HEK293 (cell line): ENCODE data around the gene HS3ST5.

ENCODE experiments used
- CTCF ChIA-PET: fragments of 350-600 bp; formaldehyde crosslinking; extraction: SDS; loops from one replicate; lab custom pipeline; 2021; ENCODE audit warnings: antibody characterized with exemption; lab: Yijun Ruan, JAX
- POLR2A ChIA-PET: fragments of 300-600 bp; formaldehyde crosslinking; extraction: SDS; loops from one replicate; lab custom pipeline; 2020; ENCODE audit warnings: antibody characterized with exemption, inconsistent platforms; lab: Yijun Ruan, JAX
- H3K27ac ChIP-seq: fragments of 200-500 bp; sonication (Bioruptor generic); 2 replicates; pipeline ENCODE4 v1.5.1; 2014; ENCODE audit warnings: low read depth, low read length, control low read depth, inconsistent platforms; ENCODE audit errors: extremely low read depth
- H3K36me3 ChIP-seq, 2 experiments: fragments of 200-500 bp in 1 of 2; sonication (Bioruptor generic) in 1 of 2; 1 replicate in 1 of 2; 2 replicates in 1 of 2; pipeline ENCODE4 v1.5.1; 2014 to 2017; ENCODE audit warnings: inconsistent platforms in 2 of 2, low read length in 2 of 2; ENCODE audit not compliant: control insufficient read depth in 2 of 2, insufficient read depth in 1 of 2
- H3K4me1 ChIP-seq: fragments of 200-500 bp; sonication (Bioruptor generic); 2 replicates; pipeline ENCODE4 v1.5.1; 2014; ENCODE audit warnings: mild to moderate bottlenecking, low read length, inconsistent platforms; ENCODE audit not compliant: control insufficient read depth, insufficient read depth
- H3K4me3 ChIP-seq: 2 replicates; pipeline ENCODE4 v1.5.1; 2011; ENCODE audit warnings: low read depth, mild to moderate bottlenecking, control low read depth, low read length, moderate library complexity
- H3K9me3 ChIP-seq: fragments of 200-500 bp; sonication (Bioruptor generic); 2 replicates; pipeline ENCODE4 v1.5.1; 2014; ENCODE audit warnings: low read depth, low read length, inconsistent platforms; ENCODE audit not compliant: control insufficient read depth, insufficient read depth
- TCF7L2 ChIP-seq: IDR thresholded peaks from 2 replicates; pipeline ENCODE4 v1.6.1; 2011; ENCODE audit warnings: low read depth, mild to moderate bottlenecking, inconsistent platforms, low read length, moderate library complexity, borderline replicate concordance
- ZBTB1 ChIP-seq: fragments of 450-650 bp; formaldehyde crosslinking; IDR thresholded peaks from 2 replicates; pipeline ENCODE4 v1.5.1; 2016; ENCODE audit warnings: missing biosample characterization, missing genetic modification characterization
- ZBTB10 ChIP-seq: fragments of 450-650 bp; formaldehyde crosslinking; IDR thresholded peaks from 2 replicates; pipeline ENCODE4 v1.5.1; 2016; ENCODE audit warnings: missing biosample characterization, missing genetic modification characterization
- ZFHX2 ChIP-seq: fragments of 450-650 bp; formaldehyde crosslinking; conservative IDR thresholded peaks from 2 replicates; pipeline ENCODE4 v1.5.1; 2016; ENCODE audit warnings: missing biosample characterization, missing genetic modification characterization
- ZNF140 ChIP-seq: fragments of 450-650 bp; formaldehyde crosslinking; IDR thresholded peaks from 2 replicates; pipeline ENCODE4 v1.5.1; 2016; ENCODE audit warnings: missing biosample characterization, missing genetic modification characterization
- ZNF19 ChIP-seq: fragments of 450-650 bp; formaldehyde crosslinking; IDR thresholded peaks from 2 replicates; pipeline ENCODE4; 2016; ENCODE audit warnings: missing biosample characterization, missing genetic modification characterization, low read depth
- ZNF2 ChIP-seq: fragments of 450-650 bp; formaldehyde crosslinking; IDR thresholded peaks from 2 replicates; pipeline ENCODE4 v1.5.1; 2016; ENCODE audit warnings: missing biosample characterization, missing genetic modification characterization
- ZNF248 ChIP-seq: fragments of 450-650 bp; formaldehyde crosslinking; IDR thresholded peaks from 2 replicates; pipeline ENCODE4 v1.5.1; 2017; ENCODE audit warnings: missing biosample characterization, missing genetic modification characterization
- ZNF311 ChIP-seq: fragments of 450-650 bp; formaldehyde crosslinking; IDR thresholded peaks from 2 replicates; pipeline ENCODE4 v1.5.1; 2017; ENCODE audit warnings: missing biosample characterization, missing genetic modification characterization, borderline replicate concordance
- ZNF350 ChIP-seq: fragments of 450-650 bp; formaldehyde crosslinking; IDR thresholded peaks from 2 replicates; pipeline ENCODE4 v1.5.0; 2017; ENCODE audit warnings: missing biosample characterization, mild to moderate bottlenecking, missing genetic modification characterization
- ZNF394 ChIP-seq: fragments of 450-650 bp; formaldehyde crosslinking; IDR thresholded peaks from 2 replicates; pipeline ENCODE4 v1.5.1; 2016; ENCODE audit warnings: missing biosample characterization, missing genetic modification characterization, mild to moderate bottlenecking, moderate library complexity, borderline replicate concordance
- ZNF510 ChIP-seq: fragments of 450-650 bp; formaldehyde crosslinking; IDR thresholded peaks from 2 replicates; pipeline ENCODE4 v1.5.1; 2018; ENCODE audit warnings: mild to moderate bottlenecking, missing genetic modification characterization, missing biosample characterization; ENCODE audit not compliant: insufficient replicate concordance
- ZNF596 ChIP-seq: fragments of 450-650 bp; IDR thresholded peaks from 2 replicates; pipeline ENCODE4 v1.5.0; 2018; ENCODE audit warnings: missing biosample characterization, mild to moderate bottlenecking, missing genetic modification characterization, moderate library complexity
- ZNF610 ChIP-seq: fragments of 450-650 bp; formaldehyde crosslinking; IDR thresholded peaks from 2 replicates; pipeline ENCODE4 v1.5.1; 2016; ENCODE audit warnings: missing biosample characterization, missing genetic modification characterization, borderline replicate concordance
- ZNF639 ChIP-seq: fragments of 450-650 bp; formaldehyde crosslinking; IDR thresholded peaks from 2 replicates; pipeline ENCODE4 v1.5.1; 2016; ENCODE audit warnings: missing biosample characterization, missing genetic modification characterization
- ZNF670 ChIP-seq: fragments of 450-650 bp; formaldehyde crosslinking; IDR thresholded peaks from 2 replicates; pipeline ENCODE4 v1.5.1; 2016; ENCODE audit warnings: missing biosample characterization, missing genetic modification characterization, low read depth
- ZNF785 ChIP-seq: fragments of 450-650 bp; formaldehyde crosslinking; IDR thresholded peaks from 2 replicates; pipeline ENCODE4 v1.5.1; 2016; ENCODE audit warnings: missing biosample characterization, missing genetic modification characterization
- TF ChIP-seq, protein P1 (sequence below): fragments of 450-650 bp; formaldehyde crosslinking; IDR thresholded peaks from 2 replicates; pipeline ENCODE4 v1.5.1; 2016; ENCODE audit warnings: missing biosample characterization, missing genetic modification characterization
- TF ChIP-seq, protein P2 (sequence below): fragments of 450-650 bp; formaldehyde crosslinking; IDR thresholded peaks from 2 replicates; pipeline ENCODE4 v1.5.1; 2016; ENCODE audit warnings: missing biosample characterization, missing genetic modification characterization

The HS3ST5 gene

DNA sequence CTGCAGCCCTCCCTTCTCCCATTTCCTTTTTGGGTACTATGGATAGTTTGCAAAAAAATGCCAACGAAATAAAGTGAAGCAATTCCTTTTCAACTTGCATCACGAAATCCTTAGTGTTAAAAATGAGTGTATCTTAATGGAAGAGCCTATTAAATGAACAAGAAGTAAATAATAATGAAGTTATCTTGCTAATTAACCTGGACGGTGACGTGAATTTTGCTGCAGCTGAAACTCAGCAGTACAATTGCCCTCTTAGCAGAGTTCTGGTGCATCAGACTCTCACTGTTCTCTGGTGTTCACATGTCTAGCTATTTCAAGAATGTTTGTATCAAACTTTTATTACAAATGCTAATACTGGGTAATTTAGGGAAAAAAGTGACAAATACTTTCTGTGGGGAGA, 252.2 kb downstream of the HS3ST5 start (continued):
- TF ChIP-seq ZNF248 (no peak), ZNF311 (tag by site-specific recombination) (no peak), ZNF610 (tag by site-specific recombination) (no peak), ZNF394 (tag by site-specific recombination) (no peak)
- TF ChIP-seq, all 188 proteins: peak for 0

- no peak for TF ChIP-seq ZNF19 (tag by site-specific recombination)
- TF ChIP-seq ZNF510 (tag by site-specific recombination): no peak
- TF ChIP-seq ZNF785 (tag by site-specific recombination): no peak
- no peak for TF ChIP-seq ZBTB1 (tag by site-specific recombination)
- no peak for TF ChIP-seq ZNF2 (tag by site-specific recombination)
- TF ChIP-seq ZNF140 (tag by site-specific recombination): no peak
- TF ChIP-seq ZNF596 (tag by site-specific recombination): no peak
- TF ChIP-seq, all 188 proteins: peak for 0
- Histone ChIP-seq H3K4me1 (no peaks in the 10 kb centered on the region), H3K36me3 (no peaks in the 10 kb centered on the region), H3K9me3 (no peaks in the 10 kb centered on the region), H3K27ac (no peak overlapping the region), H3K4me3 (no peak overlapping the region)
- POLR2A ChIA-PET: no interaction called here
- CTCF ChIA-PET: interaction anchor here (1.0 to 3.0 kb wide), 4 partner anchors 10 to 21 kb away, joined by 3 to 16 read pairs (median 8); no protein-coding TSS in a partner anchor
Measured at GRCh38 chr6:114087496-114087895, 255.3 kb downstream of the HS3ST5 start.

- no peak overlapping the region for H3K27ac ChIP-seq
- CTCF ChIA-PET: interaction anchor here (0.6 to 3.0 kb wide), 2 partner anchors 13 to 104 kb away, joined by 4 to 16 read pairs; no protein-coding TSS in a partner anchor
Measured at GRCh38 chr6:114085211-114085610, 257.6 kb downstream of the HS3ST5 start.

DNA sequence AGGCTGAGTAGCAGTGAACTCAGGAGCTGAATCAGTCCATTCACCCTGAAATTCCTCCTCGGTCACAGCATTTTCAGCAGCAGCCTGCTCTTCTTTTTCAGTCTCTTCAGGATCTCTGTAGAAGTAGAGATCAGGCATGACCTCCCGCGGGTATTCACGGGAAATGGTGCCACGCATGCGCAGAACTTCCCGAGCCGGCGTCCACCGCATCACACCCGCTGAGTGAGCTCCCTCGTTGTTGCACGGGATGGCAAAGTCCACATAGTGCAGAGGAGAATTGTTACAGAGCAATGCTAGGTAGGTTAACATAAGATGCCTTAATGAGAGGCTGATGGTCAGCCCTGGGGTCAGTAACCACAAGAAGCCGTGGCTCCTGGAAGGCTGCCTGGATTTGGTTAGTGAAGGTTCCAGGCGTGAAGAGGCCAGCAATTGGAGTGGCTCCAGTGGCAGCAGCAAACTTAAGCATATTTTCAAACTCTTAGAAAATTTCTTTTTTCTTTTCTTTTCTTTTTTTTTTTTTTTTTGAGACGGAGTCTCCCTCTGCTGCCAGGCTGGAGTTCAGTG, 258.4 kb downstream of the HS3ST5 start:
- ChIA-PET CTCF (no interaction called here), POLR2A (no interaction called here)
- H3K4me1 ChIP-seq: no peaks in the 10 kb centered on the region
- H3K36me3 ChIP-seq: no peaks in the 10 kb centered on the region
- no peak overlapping the region for H3K27ac ChIP-seq
- H3K4me3 ChIP-seq: no peak overlapping the region
- H3K9me3 ChIP-seq: no peaks in the 10 kb centered on the region
- TF ChIP-seq TCF7L2 (no peak), ZBTB10 (no peak), ZNF311 (tag by site-specific recombination) (no peak), ZFHX2 (tag by site-specific recombination) (no peak), ZNF670 (no peak), ZNF350 (tag by site-specific recombination) (no peak), ZNF639 (tag by site-specific recombination) (no peak)
- TF ChIP-seq, protein P1, sequence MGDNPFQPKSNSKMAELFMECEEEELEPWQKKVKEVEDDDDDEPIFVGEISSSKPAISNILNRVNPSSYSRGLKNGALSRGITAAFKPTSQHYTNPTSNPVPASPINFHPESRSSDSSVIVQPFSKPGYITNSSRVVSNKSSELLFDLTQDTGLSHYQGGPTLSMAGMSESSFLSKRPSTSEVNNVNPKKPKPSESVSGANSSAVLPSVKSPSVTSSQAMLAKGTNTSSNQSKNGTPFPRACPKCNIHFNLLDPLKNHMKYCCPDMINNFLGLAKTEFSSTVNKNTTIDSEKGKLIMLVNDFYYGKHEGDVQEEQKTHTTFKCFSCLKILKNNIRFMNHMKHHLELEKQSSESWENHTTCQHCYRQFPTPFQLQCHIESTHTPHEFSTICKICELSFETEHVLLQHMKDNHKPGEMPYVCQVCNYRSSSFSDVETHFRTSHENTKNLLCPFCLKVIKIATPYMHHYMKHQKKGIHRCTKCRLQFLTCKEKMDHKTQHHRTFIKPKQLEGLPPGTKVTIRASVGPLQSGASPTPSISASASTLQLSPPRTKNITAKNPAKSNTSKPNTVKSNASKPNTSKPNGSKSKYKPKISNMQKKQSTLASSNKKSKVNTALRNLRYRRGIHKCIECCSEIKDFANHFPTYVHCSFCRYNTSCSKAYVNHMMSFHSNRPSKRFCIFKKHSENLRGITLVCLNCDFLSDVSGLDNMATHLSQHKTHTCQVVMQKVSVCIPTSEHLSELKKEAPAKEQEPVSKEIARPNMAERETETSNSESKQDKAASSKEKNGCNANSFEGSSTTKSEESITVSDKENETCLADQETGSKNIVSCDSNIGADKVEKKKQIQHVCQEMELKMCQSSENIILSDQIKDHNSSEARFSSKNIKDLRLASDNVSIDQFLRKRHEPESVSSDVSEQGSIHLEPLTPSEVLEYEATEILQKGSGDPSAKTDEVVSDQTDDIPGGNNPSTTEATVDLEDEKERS (tag by site-specific recombination): no peak

More at GRCh38 chr6:114085211-114085610, 257.6 kb downstream of the HS3ST5 start:
- H3K4me3 ChIP-seq: no peak overlapping the region
- no peaks in the 10 kb centered on the region for H3K36me3 ChIP-seq
- H3K9me3 ChIP-seq: no peaks in the 10 kb centered on the region
- POLR2A ChIA-PET: no interaction called here
- TF ChIP-seq, protein P2, sequence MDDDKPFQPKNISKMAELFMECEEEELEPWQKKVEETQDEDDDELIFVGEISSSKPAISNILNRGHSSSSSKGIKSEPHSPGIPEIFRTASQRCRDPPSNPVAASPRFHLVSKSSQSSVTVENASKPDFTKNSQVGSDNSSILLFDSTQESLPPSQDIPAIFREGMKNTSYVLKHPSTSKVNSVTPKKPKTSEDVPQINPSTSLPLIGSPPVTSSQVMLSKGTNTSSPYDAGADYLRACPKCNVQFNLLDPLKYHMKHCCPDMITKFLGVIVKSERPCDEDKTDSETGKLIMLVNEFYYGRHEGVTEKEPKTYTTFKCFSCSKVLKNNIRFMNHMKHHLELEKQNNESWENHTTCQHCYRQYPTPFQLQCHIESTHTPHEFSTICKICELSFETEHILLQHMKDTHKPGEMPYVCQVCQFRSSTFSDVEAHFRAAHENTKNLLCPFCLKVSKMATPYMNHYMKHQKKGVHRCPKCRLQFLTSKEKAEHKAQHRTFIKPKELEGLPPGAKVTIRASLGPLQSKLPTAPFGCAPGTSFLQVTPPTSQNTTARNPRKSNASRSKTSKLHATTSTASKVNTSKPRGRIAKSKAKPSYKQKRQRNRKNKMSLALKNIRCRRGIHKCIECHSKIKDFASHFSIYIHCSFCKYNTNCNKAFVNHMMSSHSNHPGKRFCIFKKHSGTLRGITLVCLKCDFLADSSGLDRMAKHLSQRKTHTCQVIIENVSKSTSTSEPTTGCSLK (tag by site-specific recombination): no peak
- TF ChIP-seq ZNF2 (tag by site-specific recombination): no peak
- H3K4me1 ChIP-seq: no peaks in the 10 kb centered on the region
